Lower lobe of right lung (tissue), 2 donors: Measurements from ENCODE around the gene TTR. TPM values are rescaled to one million over a fixed set of nuclear protein-coding genes. Genes with fewer than 3 reads are reported as not detected.

ENCODE experiments used
- ATAC-seq, 2 donors: fragments of 200-7000 bp; cut with Tn5 transposase; one replicate each; pipeline ENCODE4 v1.9.1; 2020 to 2022; ENCODE audit warnings: mild to moderate bottlenecking in 2 of 2, moderate library complexity in 2 of 2
- DNase-seq: peaks from one replicate; pipeline ENCODE4 v3.0.0-alpha.2; 2020
- H3K27ac ChIP-seq: fragments of 200-600 bp; one replicate; pipeline ENCODE4 v1.8.0; 2022
- H3K27me3 ChIP-seq: fragments of 200-600 bp; one replicate; pipeline ENCODE4 v1.8.0; 2022; ENCODE audit warnings: low read depth
- H3K36me3 ChIP-seq: fragments of 200-600 bp; one replicate; pipeline ENCODE4 v1.8.0; 2022; ENCODE audit warnings: mild to moderate bottlenecking
- H3K4me1 ChIP-seq: fragments of 200-600 bp; one replicate; pipeline ENCODE4 v1.8.0; 2022
- H3K4me3 ChIP-seq: fragments of 200-600 bp; one replicate; pipeline ENCODE4 v1.8.0; 2022; ENCODE audit warnings: mild to moderate bottlenecking
- H3K9me3 ChIP-seq: fragments of 200-600 bp; one replicate; pipeline ENCODE4 v1.8.0; 2022
- intact Hi-C: fragments of 100-400 bp; cut with DNase I; formaldehyde crosslinking; loops from one replicate; pipeline ENCODE4 v1.11.0; 2022
- total RNA-seq: library from RNA; stranded (reverse); fragmentation: NEBNext Ultra II Directional; extraction: Animal tissue kit (Norgen Biotek cat#: 25700); gene quantifications from one replicate; pipeline ENCODE4 v1.2.1, GENCODE V29; 2021
- TF ChIP-seq, protein P1 (sequence below): fragments of 200-600 bp; IDR thresholded peaks from one replicate; pipeline ENCODE4 v1.8.0; 2022; ENCODE audit warnings: antibody characterized with exemption, mild to moderate bottlenecking
- donor health status: DM: no; HTN: yes; CAD: no; lungs with severe emphysema.

TTR gene
- total RNA-seq, 1 donor from 2014 or later = not detected

GRCh38 chr18:31614044-31614443 is 22.4 kb downstream of the TTR start:
- TF ChIP-seq, protein P1, sequence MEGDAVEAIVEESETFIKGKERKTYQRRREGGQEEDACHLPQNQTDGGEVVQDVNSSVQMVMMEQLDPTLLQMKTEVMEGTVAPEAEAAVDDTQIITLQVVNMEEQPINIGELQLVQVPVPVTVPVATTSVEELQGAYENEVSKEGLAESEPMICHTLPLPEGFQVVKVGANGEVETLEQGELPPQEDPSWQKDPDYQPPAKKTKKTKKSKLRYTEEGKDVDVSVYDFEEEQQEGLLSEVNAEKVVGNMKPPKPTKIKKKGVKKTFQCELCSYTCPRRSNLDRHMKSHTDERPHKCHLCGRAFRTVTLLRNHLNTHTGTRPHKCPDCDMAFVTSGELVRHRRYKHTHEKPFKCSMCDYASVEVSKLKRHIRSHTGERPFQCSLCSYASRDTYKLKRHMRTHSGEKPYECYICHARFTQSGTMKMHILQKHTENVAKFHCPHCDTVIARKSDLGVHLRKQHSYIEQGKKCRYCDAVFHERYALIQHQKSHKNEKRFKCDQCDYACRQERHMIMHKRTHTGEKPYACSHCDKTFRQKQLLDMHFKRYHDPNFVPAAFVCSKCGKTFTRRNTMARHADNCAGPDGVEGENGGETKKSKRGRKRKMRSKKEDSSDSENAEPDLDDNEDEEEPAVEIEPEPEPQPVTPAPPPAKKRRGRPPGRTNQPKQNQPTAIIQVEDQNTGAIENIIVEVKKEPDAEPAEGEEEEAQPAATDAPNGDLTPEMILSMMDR = no peak
- Histone ChIP-seq H3K4me1 (no peaks in the 10 kb centered on the region), H3K36me3 (no peaks in the 10 kb centered on the region), H3K27me3 (no peaks in the 10 kb centered on the region), H3K27ac (no peak overlapping the region), H3K4me3 (no peak overlapping the region), H3K9me3 (no peaks in the 10 kb centered on the region)
- intact Hi-C loops = no loop called here
- DNase-seq (no peak), ATAC-seq (no peak)

DNA sequence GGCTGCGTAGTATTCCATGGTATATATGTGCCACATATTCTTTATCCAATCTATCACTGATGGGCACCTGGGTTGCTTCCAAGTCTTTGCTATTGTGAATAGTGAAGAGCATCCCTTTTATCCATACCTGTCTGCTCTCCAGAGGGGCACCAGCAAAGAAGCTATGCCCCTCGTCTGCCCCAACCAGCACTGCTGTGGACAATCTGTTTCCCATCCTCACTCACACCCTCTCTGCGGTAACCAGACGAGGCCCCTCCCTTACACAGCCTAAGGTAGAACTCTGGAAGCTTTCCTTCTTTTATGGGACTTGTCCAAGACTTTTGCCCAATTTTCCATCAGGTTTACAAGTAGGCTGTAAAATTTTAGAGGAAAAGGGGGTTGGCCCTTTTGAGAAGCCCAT is 24.9 kb downstream of the TTR start:
- Histone ChIP-seq H3K9me3 (no peaks in the 10 kb centered on the region), H3K27me3 (no peaks in the 10 kb centered on the region), H3K36me3 (no peaks in the 10 kb centered on the region), H3K4me1 (no peaks in the 10 kb centered on the region), H3K27ac (no peak overlapping the region), H3K4me3 (no peak overlapping the region)
- ATAC-seq = no peak
- DNase-seq = no peak
- TF ChIP-seq, protein P1 = no peak
- intact Hi-C loops = no loop called here

- no peaks in the 10 kb centered on the region for H3K27me3 ChIP-seq
- H3K4me3 ChIP-seq = no peak overlapping the region
- TF ChIP-seq, protein P1 = no peak
- no peaks in the 10 kb centered on the region for H3K36me3 ChIP-seq
- DNase-seq (no peak), ATAC-seq (no peak)
- H3K4me1 ChIP-seq = no peaks in the 10 kb centered on the region
- no peak overlapping the region for H3K27ac ChIP-seq
- no peaks in the 10 kb centered on the region for H3K9me3 ChIP-seq
- intact Hi-C loops = no loop called here
These were observed 25.5 kb downstream of the TTR start for GRCh38 chr18:31617031-31617717.

- no peak overlapping the region for H3K4me3 ChIP-seq
- no peaks in the 10 kb centered on the region for H3K4me1 ChIP-seq
- intact Hi-C loops = no loop called here
- ATAC-seq = no peak
- no peak overlapping the region for H3K27ac ChIP-seq
- H3K9me3 ChIP-seq = no peaks in the 10 kb centered on the region
- TF ChIP-seq, protein P1 = no peak
- no peak for DNase-seq
- H3K36me3 ChIP-seq = no peaks in the 10 kb centered on the region
- no peaks in the 10 kb centered on the region for H3K27me3 ChIP-seq
These were observed 27.1 kb downstream of the TTR start for GRCh38 chr18:31618801-31619200.

DNA sequence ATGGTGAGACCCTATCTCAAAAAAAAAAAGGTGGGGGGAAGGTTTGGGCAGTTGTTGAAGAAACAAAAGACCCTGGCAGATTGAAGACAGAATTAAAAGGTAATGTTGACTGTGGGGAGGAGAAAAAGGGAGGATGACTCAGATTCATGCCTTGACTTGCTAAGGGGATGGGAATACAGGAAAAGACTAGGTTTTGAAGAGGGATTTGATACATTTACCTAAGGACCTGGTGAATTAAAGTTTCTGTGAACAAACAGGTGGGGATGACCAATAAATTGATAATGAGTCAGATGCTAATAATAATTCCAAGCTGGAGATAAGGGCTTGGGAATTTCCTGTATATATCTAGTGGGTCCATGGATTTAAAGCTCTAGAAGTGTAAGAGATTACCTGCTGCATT is 27.6 kb downstream of the TTR start:
- intact Hi-C loops = no loop called here
- ATAC-seq (no peak), DNase-seq (no peak)
- TF ChIP-seq, protein P1 = no peak
- Histone ChIP-seq H3K4me3 (no peak overlapping the region), H3K4me1 (no peaks in the 10 kb centered on the region), H3K36me3 (no peaks in the 10 kb centered on the region), H3K9me3 (no peaks in the 10 kb centered on the region), H3K27ac (no peak overlapping the region), H3K27me3 (no peaks in the 10 kb centered on the region)
